ENCODE results near the gene DOCK8.

GRCh38 chr9:441126-441525 is 226.5 kb downstream of the DOCK8 start:
- TF ChIP-seq POLR2A (IDR thresholded peaks at IDR 0.05) (no peak), CTCF (IDR thresholded peaks at IDR 0.05) (no peak)
